Measurements from ENCODE around the gene GNAT1.

GNAT1 gene

GRCh38 chr3:50182533-50183099 lies 8.8 kb upstream of the GNAT1 start:
- DNase-seq, result no peak

- DNase-seq, result no peak
Measured at GRCh38 chr3:50183755-50184154, 7.7 kb upstream of the GNAT1 start.

GRCh38 chr3:50184242-50184978 lies 7.0 kb upstream of the GNAT1 start:
- DNase-seq, result no peak

GRCh38 chr3:50185230-50185629 lies 6.2 kb upstream of the GNAT1 start:
- no peak for DNase-seq

GRCh38 chr3:50186096-50186495 lies 5.3 kb upstream of the GNAT1 start:
- no peak for DNase-seq

DNA sequence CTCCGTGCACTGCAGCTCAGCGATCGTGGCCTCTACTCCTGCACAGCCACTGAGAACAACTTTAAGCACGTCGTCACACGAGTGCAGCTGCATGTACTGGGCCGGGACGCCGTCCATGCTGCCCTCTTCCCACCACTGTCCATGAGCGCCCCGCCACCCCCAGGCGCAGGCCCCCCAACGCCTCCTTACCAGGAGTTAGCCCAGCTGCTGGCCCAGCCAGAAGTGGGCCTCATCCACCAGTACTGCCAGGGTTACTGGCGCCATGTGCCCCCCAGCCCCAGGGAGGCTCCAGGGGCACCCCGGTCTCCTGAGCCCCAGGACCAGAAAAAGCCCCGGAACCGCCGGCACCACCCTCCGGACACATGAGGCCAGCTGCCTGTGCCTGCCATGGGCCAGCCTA lies 3.7 kb upstream of the GNAT1 start:
- DNase-seq, result no peak

GRCh38 chr3:50189274-50189673 lies 2.1 kb upstream of the GNAT1 start:
- DNase-seq, result peak; percentile 23

DNA sequence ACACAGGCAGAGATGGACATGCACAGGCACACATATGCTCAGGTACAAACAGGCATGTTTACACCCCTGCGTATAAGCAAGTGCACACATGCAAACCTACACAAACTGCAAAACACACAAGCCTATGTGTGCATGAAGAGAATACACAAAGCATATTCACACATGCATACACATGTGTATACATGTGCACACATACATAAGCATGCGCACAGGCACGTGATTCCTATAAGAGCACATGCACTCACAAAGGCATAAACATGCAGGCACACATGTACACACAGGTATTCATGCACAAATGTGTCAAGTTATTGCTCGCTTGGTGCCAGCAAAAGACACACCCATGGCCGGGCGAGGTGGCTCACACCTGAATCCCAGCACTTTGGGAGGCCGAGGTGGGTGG lies 1.4 kb upstream of the GNAT1 start:
- DNase-seq, result no peak

GRCh38 chr3:50192124-50192523 lies 714 bp downstream of the GNAT1 start:
- no peak for DNase-seq

GRCh38 chr3:50192689-50193141 lies 1.3 kb downstream of the GNAT1 start:
- DNase-seq, result peak; percentile 88

DNA sequence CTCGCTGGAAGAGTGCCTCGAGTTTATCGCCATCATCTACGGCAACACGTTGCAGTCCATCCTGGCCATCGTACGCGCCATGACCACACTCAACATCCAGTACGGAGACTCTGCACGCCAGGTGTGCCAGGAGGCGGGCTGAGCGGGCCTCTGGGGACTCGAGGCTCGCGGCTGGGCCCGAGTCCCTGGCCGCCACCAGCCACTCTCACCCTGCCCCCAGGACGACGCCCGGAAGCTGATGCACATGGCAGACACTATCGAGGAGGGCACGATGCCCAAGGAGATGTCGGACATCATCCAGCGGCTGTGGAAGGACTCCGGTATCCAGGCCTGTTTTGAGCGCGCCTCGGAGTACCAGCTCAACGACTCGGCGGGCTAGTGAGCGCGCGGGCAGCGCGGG lies 1.9 kb downstream of the GNAT1 start:
- no peak for DNase-seq

GRCh38 chr3:50193746-50194127 lies 2.3 kb downstream of the GNAT1 start:
- no peak for DNase-seq

GRCh38 chr3:50194128-50194902 lies 2.9 kb downstream of the GNAT1 start:
- peak; percentile 88 for DNase-seq

GRCh38 chr3:50194903-50195500 lies 3.6 kb downstream of the GNAT1 start:
- DNase-seq, result no peak

GRCh38 chr3:50195501-50196252 lies 4.3 kb downstream of the GNAT1 start:
- no peak for DNase-seq

DNA sequence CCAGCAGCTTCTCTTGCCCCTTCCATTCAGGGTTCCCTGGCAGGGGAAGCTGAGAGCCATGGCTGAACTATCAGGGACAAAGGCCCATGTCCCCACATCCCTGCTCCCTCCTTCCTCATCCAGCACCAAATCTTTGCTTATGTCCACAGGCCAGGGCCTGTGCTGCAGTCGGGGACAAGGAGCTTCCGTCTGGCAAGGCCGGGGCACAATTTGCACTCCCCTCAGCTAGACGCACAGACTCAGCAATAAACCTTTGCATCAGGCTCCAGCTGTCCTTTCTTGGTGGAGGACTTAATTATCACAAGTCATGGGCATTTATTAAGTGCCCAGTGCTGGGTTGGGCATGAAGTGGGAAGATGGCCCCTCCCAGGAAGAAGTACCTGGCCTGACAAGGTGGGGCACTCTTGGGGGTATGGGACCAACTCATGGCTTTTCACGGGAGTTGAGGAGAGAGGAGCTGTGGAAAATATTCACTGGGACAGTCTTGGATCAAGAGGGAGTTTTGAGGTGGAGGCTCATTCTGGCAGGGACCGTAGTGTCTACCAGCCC lies 4.9 kb downstream of the GNAT1 start:
- no peak for DNase-seq

DNA sequence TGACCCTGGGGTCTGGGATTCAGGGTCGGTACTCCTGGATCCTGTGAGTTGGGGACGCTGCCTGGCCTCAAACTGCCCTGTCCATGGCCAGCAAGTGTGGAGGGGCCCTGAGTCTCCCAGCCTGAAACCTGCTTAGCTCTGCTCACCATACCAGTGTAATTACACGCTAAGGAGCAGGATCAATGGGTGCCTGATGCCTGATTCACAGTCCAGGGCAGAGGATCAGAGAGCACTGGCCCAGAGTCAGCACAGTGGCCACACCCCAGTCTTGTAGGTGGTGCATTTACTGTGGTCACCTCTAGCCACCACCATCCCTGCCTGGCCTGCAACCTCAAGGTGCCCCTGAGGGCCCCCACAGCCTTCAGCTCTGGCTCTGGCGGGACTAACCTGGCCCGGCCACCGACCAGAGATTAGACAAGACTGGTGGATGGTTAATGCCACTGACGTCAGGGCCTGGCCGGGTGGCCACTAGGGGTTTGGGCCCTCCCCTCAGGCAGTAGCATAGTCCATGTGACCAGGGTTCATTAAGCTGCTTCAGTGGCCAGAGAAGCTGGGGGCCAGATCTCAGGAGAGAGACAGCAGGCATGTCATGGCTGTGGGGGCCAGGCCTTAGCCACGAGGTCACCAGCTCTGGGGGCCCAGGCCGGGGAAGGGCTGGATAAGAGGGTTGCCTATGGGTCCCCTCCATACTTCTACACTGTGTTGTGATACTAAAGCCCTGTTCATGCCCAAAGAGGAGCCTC lies 10.3 kb downstream of the GNAT1 start:
- DNase-seq, result no peak

DNA sequence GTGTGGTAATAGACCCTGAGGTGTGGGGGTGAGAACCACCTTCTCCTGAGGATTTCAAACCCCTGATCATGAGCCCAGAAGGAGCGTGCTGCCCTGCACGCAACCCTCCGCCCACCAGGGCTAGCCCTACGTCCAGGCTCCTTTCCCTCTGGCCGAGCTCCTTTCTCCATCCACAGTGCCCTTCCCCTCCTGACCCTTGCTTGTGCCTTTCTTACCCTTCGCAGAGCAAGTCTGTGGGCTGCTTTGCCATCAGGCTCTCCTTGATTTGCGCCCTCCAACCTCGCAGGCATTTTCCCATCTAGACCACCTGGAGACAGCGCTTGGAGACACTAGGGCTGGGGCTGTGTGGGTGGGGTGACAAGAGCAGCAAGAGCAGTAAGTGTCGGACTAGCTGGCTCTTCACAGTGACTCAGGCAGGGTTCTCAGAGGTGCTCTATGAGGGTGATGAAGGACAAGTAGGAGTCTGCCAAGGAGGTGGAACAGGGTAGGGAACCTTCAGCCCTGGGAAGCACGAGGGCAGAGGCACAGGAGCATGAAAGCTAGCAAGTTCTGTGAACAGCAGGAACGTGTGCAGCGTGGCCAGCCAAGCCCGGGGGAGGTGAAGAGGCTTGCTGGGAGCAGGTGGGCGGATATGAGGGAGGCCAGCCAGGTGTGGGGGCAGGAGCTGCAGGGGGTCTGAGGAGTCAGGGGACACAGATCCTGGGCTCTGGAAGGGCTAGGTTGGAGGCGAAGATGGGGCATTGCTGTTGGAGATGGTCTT lies 11.1 kb downstream of the GNAT1 start:
- no peak for DNase-seq

DNA sequence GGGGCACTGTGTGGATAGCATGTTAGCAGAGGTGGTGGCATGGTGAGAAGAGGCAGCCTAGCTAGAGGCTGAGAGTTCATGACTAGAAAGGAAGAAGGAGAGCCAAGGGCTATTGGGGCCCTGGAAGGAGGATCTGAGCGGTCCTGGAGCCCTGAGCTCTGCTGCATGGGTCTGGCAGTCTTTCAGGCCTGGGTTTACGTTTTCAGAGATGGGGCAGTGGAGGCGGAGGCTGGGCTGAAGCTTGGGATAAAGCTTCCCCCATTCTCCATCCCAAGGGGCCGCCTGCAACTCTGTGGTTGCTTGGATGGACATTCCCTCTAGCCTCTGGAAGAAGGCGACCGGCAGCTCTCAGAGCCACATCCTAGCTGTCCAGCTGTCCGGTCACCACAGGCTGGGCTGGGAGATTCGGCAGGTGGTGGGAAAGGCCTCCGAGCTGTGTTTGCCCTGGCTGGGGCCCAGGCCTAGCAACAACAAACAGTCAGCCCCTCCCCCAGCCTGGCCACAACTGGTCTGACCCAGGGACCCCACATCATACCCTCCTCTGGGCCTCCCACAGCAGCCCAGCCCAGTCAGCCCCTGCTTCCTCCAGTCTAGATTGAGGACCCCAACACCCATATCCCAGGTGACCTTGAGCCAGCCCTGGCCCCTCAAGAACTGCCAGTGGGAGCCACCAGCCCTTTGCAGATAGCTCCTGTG lies 11.9 kb downstream of the GNAT1 start:
- DNase-seq, result no peak
